Dermis blood vessel endothelial cell (primary cell): ENCODE data around the gene OAS1. TPM values are rescaled to one million over a fixed set of nuclear protein-coding genes. Genes with fewer than 3 reads are reported as not detected.

Source experiments
- DNase-seq: peaks from one replicate; pipeline ENCODE4 v3.0.0; 2010
- total RNA-seq: library from RNA; depleted of rRNA; stranded (reverse); fragments of >200 nt; gene quantifications from 2 replicates; pipeline ENCODE4 v1.2.3, GENCODE V29; 2014

OAS1 gene
- 13.6 and 30.7 TPM in 2 replicates for total RNA-seq

DNA sequence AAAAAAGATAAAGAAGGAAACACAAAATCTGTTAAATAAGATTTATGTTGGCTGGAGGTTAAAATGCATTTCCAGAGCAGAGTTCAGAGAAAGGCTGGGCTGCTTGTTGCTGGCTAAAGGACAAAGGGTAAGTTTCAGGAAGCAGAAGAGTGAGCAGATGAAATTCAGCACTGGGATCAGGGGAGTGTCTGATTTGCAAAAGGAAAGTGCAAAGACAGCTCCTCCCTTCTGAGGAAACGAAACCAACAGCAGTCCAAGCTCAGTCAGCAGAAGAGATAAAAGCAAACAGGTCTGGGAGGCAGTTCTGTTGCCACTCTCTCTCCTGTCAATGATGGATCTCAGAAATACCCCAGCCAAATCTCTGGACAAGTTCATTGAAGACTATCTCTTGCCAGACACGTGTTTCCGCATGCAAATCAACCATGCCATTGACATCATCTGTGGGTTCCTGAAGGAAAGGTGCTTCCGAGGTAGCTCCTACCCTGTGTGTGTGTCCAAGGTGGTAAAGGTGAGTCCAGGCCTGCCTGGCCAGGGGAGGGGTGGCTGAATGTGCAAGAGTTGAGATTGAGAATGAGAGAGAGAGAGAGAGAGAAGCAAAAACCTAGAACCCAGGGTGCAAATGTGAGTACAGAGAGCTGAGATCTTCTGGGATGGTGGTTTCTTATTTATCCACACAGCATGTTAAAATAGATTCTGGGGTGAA is at the start of gene OAS1:
Gene OAS1, plus strand, starts transcription at position 251 of the 703 bp plus-strand sequence. Its CDS starts 78 bp downstream, at position 329.
- peak; percentile 61 for DNase-seq

GRCh38 chr12:112859291-112859690 is 47.5 kb upstream of the OAS1 start:
- no peak for DNase-seq

- DNase-seq, result no peak
Observed at GRCh38 chr12:112860181-112860580, 46.6 kb upstream of the OAS1 start.

GRCh38 chr12:112861284-112861683 is 45.5 kb upstream of the OAS1 start:
- DNase-seq, result no peak

DNA sequence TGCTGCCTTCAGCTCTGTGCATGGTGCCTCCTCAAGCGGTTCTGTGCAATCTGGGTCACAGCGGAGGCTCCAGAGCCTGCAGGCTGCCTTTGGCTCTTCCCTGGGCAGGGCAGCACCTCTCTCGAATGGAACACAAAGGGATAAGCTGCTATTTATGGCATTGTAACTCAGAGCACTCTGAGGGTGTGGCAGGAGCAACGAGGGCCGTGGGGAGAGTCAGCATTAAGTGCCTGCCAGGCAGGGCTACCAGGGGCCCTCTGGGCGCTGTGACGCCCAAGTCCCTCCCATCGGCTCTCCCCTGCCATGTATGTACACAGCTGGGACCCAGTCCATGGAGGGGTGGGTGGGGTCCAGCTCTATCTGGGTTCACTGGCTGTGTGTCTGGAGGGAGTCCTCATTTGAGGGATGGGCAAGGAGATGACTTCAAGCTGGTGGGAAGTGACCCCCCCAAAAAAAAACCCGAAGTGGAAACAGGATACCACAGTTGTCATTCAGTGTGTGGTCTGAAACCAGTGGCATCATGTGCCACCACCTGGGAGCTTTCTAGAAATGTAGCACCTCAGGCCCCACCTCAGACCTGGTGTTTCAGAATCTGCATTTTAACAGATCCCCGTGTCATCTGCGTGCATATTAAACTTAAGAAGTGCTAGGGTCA is 44.0 kb upstream of the OAS1 start:
- no peak for DNase-seq

DNA sequence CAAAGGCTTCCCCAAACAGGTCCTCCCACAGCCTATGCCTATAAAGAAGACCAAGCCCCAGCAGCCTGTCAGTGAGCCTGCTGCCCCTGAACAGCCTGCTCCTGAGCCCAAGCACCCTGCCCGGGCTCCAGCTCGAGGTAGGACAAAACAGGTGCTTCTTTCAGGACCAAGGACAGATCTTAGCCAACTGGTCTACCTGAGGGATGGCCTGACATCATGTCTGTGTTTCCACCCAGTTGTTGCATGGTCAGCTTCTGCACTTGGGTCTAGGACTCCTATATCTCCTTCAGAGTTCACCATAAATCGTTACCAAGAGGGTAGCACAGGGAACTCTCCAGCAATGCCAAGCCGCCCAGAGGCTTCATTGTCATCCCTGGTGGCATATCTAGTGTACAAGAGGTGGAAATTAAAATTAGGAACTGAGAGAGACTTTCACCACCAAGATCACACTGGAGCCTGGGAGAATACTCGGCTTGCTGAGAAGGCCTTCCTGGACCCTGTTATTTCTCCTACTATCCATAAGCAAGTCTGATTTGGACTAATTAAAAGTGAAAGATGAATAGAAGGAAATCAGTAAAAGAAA is 38.2 kb upstream of the OAS1 start:
- DNase-seq, result no peak

DNA sequence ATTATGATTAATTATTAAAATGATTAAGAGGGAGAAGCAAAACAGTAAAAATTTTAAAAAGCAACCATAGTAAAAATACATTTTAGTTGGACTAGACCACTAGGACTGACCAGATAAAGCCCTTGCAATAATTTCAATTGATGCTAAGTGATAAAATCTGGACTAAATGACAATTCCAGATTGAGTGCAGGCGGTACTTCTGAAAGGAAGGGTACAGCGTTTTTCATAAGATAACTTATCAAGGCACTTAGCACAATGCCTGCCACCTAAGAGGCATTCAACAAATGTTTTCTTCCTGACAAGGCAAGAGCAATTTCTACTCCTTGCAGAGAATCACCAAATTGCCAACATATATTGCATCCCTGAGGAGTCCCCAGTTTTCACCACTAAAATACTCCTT is 37.7 kb upstream of the OAS1 start:
- no peak for DNase-seq

GRCh38 chr12:112869778-112870177 is 37.0 kb upstream of the OAS1 start:
- DNase-seq, result no peak

DNA sequence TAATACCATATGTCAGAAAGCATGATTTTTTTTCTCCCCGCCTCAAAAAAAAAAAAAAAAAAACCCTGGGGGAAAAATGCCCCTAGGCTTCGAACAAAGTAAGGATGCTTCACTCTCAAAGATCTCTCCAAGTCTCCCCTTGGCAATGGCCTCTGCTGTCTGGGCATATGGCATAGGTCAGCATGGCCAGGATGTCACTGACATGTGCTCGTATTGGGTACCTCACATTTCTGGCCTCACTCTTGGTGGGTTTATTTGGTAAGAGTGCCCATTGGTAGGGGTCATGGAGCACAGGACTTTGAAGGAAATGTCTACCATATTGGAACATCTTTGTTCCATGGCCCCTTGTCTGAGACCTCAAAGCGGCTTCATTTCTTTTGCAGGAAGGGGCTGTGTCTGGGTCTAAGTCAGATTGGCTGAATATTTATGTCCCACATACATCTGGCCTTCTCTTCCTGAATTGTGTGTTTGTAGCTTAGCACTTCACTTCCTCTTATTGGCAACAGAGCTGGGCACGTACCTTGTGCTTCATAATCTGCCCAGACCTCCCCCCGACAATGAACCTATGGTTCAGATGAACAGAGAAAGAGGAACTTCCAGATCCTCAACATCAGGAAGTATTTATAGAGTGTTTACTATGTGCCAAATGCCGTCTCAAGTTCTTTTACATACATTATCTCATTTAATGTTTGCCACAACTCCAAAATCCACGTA is 36.3 kb upstream of the OAS1 start:
- no peak for DNase-seq

- no peak for DNase-seq
Observed at GRCh38 chr12:112875608-112876007, 31.2 kb upstream of the OAS1 start.

DNA sequence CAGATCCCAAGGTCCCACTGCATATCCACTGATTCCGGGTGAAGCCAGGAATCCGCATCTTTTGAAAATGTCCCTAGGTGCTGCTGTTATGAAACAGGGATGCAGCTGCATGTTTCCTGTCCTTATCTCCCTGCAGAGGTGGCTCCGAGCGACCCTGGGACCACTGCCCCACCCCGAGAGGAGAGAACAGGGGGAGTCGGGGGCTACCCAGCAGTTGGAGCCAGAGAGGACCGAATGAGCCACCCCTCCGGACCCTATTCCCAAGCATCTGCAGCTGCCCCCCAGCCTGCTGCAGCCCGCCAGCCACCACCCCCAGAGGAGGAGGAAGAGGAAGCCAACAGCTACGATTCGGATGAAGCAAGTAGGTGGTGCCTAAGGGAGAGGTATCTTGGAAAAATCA is 30.3 kb upstream of the OAS1 start:
- no peak for DNase-seq

DNA sequence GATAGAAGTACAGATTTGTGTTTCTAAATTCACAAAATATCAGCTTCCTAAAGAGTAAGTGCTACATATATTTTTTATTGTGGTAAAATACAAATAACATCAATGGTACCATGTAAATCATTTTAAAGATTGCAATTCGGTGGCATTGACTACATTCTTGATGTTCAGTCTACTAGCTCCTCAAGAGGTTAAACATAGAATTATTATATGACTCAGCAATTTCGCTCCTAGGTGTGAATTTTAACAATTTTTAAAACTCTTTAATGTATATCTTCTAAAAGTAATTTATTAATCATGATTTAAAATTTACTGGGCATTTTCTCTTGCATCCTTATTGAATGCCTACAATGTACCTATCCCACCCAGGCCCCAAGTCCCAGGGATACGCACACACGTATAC is 29.8 kb upstream of the OAS1 start:
- no peak for DNase-seq

DNA sequence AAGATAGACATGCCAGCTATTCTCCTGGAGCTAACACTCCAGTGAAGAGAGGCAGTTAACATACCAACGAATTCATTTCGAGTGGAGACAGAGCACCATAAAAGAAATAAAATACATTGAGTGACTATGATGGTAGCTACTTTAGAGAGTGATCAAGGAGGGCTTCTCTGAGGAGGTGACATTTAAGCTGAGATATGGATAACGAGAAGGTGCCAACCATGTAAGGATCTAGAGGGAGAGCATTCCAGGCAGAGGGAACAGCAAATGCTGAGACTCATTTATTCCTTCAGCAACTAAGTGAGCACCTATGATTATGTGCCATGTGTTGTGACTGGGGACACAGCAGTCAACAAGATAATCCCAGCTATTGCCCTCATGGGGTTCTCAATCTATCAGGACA is 28.3 kb upstream of the OAS1 start:
- no peak for DNase-seq

DNA sequence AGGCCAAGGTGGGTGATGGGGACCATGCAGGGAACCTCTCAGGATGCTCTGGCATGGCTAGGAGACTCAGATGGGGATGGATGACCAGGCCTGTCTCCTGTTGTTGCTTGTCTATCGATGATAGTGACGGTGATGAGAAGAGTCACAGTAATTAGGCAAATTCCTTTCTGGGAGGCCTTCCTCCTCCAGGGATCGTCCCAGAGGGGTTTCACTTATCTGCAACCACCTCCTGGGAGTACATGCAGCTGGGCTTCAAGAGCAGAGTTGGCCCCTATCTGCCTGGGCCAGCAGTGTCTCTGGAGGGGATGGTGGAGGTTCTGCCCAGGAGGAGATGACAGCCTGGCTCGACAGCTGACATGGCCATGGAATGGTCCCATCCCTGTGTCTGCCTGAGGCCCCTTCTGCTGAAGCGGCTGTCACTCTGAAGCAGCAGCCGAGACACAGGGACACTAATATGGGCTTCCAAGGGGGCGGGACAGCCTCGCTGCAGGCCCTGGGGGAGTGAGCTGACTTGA is 27.5 kb upstream of the OAS1 start:
- DNase-seq, result no peak

DNA sequence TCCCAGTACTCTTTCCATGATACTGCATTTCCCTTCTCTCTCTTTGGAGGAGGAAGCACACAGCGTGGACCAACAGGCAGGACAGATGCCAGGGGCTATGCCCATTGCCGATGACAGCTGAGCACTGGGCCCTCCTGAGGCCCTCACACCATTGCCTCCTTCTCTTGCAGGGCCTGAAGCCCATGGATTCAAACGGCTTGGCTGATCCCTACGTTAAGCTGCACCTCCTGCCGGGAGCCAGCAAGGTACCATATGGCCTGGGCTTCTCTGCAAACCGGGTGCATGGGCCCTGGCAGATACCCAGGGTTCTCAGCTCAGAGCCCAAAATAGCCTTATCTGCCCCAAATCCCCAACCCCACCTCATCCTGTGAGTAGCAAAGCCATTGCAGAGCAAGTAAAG is 25.2 kb upstream of the OAS1 start:
- no peak for DNase-seq

DNA sequence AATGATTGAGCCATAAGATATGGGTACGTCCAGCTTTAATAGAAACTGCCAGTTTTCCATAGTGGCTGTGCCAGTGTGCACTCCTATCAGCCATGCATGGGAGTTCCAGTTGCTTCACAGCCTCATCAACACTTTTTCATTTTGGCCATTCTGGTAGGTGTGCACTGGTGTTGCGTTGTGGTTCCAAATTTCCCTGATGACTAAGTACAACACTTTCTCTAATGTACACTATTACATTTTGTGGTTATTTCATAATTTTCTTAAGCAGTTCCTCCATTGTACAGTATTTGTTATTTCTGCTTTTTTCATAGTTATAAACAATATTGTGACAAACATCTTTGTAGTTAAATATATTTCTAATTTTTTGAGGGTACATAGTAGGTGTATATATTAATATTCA is 21.5 kb upstream of the OAS1 start:
- DNase-seq, result no peak

DNA sequence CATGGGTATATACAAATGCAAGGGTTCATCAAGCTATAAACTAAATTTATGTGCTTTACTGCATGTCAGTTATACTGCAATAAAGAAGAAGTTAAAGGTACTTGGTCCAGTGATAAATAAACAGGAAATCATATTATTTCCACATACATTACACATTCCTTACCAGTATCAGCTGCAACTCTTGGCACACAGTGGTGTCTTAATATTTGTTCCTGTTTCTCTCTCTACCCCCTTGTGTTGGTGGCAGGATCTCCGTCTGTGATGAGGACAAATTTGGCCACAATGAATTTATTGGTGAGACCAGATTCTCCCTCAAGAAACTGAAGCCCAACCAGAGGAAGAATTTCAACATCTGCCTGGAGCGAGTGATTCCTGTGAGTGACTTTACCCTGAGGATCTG is 19.2 kb upstream of the OAS1 start:
- DNase-seq, result no peak

DNA sequence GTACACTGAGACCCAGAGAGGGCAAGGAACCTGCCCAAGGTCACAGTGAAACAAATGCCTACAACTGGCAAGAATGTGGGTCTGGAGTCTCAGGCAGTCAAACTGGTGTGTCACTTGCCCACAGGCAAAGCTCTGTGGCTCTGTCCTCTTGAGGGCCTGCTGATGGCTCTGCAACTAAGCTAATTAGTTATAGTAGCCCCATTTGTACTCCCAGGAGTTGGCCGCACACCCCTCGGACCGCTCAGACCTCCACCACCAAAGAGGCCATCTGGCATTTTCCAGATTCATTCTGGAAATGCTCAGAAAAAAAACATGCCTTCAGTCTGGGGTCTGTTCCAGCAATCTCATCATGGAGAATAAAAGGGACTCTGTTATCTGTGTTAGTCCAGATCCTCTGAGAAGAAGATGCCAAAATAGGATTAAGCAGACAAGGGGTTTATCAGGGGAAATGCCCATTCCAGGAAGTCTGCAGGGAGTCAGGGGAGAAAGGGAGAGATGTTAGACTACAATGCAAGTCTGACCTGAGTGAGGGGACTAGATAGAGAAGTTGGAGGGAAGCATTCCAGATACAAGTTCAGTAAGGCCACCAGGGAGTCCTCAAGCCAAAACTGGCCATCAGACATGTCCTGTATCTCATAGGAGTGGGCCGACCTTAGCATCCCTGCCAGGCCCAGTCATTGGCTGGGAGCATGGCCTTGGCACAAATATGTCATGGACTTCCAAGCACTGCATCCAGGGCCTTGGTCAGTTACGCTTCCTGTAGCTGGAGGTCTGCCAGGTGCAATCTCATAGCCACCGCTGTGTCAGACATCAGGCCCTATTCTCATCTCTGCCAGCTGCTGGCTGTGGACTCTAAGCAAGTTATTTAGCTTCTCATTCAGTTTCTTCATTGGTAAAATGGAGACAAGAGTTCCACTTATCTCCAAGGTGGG is 15.4 kb upstream of the OAS1 start:
- peak; percentile 37 for DNase-seq

- no peak for DNase-seq
Observed at GRCh38 chr12:112892856-112893255, 13.9 kb upstream of the OAS1 start.

- DNase-seq, result no peak
Observed at GRCh38 chr12:112894128-112894527, 12.6 kb upstream of the OAS1 start.

DNA sequence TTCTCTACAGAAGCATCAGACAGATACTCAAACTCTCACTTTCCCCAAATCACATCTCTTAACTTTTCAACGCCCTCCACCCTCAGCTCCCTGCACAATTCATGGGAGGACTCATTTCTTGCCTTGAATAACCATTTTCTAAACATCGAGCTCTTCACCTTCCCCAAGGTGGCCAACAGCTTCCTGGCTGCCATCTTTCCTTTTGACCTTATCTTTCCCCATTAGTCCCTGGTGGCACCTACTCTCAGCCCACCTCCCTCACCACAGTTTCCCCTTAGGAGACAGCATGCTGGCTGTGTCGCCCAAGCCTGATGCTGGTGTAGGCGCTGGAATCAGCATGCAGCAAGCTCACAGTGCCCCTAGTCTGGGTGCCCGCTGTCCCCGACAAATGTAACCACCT is 8.4 kb upstream of the OAS1 start:
- no peak for DNase-seq
